ENCODE measurements around the gene LPP. TPM values are rescaled to one million over a fixed set of nuclear protein-coding genes. Genes with fewer than 3 reads are reported as not detected.

LPP gene
- polyA plus RNA-seq, 3 donors: 14.1 to 23.2 (median 15.3) TPM

- Histone ChIP-seq H3K9ac (ENCODE audit: insufficient read depth, low read length, poor library complexity, severe bottlenecking) (no peak overlapping the region), H2AFZ (ENCODE audit: insufficient read depth, low read depth, low read length, poor library complexity, severe bottlenecking) (no peak overlapping the region), H3K27me3 (ENCODE audit: control insufficient read depth in 2 of 2, insufficient read depth in 2 of 2, low read length in 2 of 2) (no peaks in the 10 kb centered on the region), H3K4me3 (replicated peaks in 1 of 3; ENCODE audit: low read depth in 2 of 3, low read length in 3 of 3) (no peak overlapping the region), H3K27ac (ENCODE audit: low read depth in 1 of 2, low read length in 2 of 2) (no peak overlapping the region), H3K4me1 (ENCODE audit: control insufficient read depth in 1 of 2, insufficient read depth in 2 of 2, low read length in 2 of 2) (no peaks in the 10 kb centered on the region), H3K9me3 (replicated peaks in 1 of 2; ENCODE audit: control insufficient read depth in 1 of 2, insufficient read depth in 1 of 2, low read length in 2 of 2) (no peaks in the 10 kb centered on the region), H4K20me1 (ENCODE audit: insufficient read depth, low read length) (no peaks in the 10 kb centered on the region), H3K4me2 (replicated peaks; ENCODE audit: extremely low read depth, low read length, poor library complexity, severe bottlenecking) (no peak overlapping the region), H3K36me3 (replicated peaks in 1 of 2; ENCODE audit: control insufficient read depth in 1 of 2, insufficient read depth in 2 of 2, low read length in 2 of 2) (peaks cover 0 to 5% of the 10 kb centered on the region in 2 donors), H3K79me2 (ENCODE audit: insufficient read depth, low read length) (peaks cover 5% of the 10 kb centered on the region)
- DNase-seq: no peak
- intact Hi-C loops (cut with micrococcal nuclease): no loop called here
- peaks cover 19% of the 10 kb centered on the region for H3K4me1 Mint-ChIP-seq
- H3K27me3 Mint-ChIP-seq (ENCODE audit: low read depth in 3 of 3): no peaks in the 10 kb centered on the region
- H3K9me3 Mint-ChIP-seq: peaks cover 0 to 2% (median 0%) of the 10 kb centered on the region in 7 donors
- H3K36me3 Mint-ChIP-seq: peaks cover 12 to 17% of the 10 kb centered on the region in 2 donors
- no peak overlapping the region for H3K4me3 Mint-ChIP-seq
- H3K27ac Mint-ChIP-seq: no peak overlapping the region
- WGBS (ENCODE audit: insufficient coverage): 100% methylated on average over 1 of the region's 4 CpGs
- TF ChIP-seq CTCF (IDR thresholded peaks at IDR 0.05): no peak
These were observed 183.3 kb downstream of the LPP start for GRCh38 chr3:188337232-188337631.

- Histone ChIP-seq H3K79me2 (ENCODE audit: insufficient read depth, low read length) (peaks cover 5% of the 10 kb centered on the region), H3K4me3 (replicated peaks in 1 of 3; ENCODE audit: low read depth in 2 of 3, low read length in 3 of 3) (no peak overlapping the region), H3K9ac (ENCODE audit: insufficient read depth, low read length, poor library complexity, severe bottlenecking) (no peak overlapping the region), H3K36me3 (replicated peaks in 1 of 2; ENCODE audit: control insufficient read depth in 1 of 2, insufficient read depth in 2 of 2, low read length in 2 of 2) (peaks cover 0 to 5% of the 10 kb centered on the region in 2 donors), H3K4me2 (replicated peaks; ENCODE audit: extremely low read depth, low read length, poor library complexity, severe bottlenecking) (no peak overlapping the region), H3K9me3 (replicated peaks in 1 of 2; ENCODE audit: control insufficient read depth in 1 of 2, insufficient read depth in 1 of 2, low read length in 2 of 2) (no peaks in the 10 kb centered on the region), H3K27ac (ENCODE audit: low read depth in 1 of 2, low read length in 2 of 2) (no peak overlapping the region), H2AFZ (ENCODE audit: insufficient read depth, low read depth, low read length, poor library complexity, severe bottlenecking) (no peak overlapping the region), H3K27me3 (ENCODE audit: control insufficient read depth in 2 of 2, insufficient read depth in 2 of 2, low read length in 2 of 2) (no peaks in the 10 kb centered on the region), H4K20me1 (ENCODE audit: insufficient read depth, low read length) (no peaks in the 10 kb centered on the region), H3K4me1 (ENCODE audit: control insufficient read depth in 1 of 2, insufficient read depth in 2 of 2, low read length in 2 of 2) (no peaks in the 10 kb centered on the region)
- intact Hi-C loops (cut with micrococcal nuclease): no loop called here
- DNase-seq: no peak
- no peak overlapping the region for H3K27ac Mint-ChIP-seq
- peaks cover 19% of the 10 kb centered on the region for H3K4me1 Mint-ChIP-seq
- H3K27me3 Mint-ChIP-seq (ENCODE audit: low read depth in 3 of 3): no peaks in the 10 kb centered on the region
- peaks cover 0 to 2% (median 0%) of the 10 kb centered on the region in 7 donors for H3K9me3 Mint-ChIP-seq
- TF ChIP-seq CTCF (IDR thresholded peaks at IDR 0.05): no peak
- no peak overlapping the region for H3K4me3 Mint-ChIP-seq
- H3K36me3 Mint-ChIP-seq: peaks cover 12 to 17% of the 10 kb centered on the region in 2 donors
These were observed 184.1 kb downstream of the LPP start for GRCh38 chr3:188338086-188338485.

Data from CD14-positive monocyte (primary cell).